Caco-2 (cell line): ENCODE data around the gene PCBP3. TPM values are rescaled to one million over a fixed set of nuclear protein-coding genes. Genes with fewer than 3 reads are reported as not detected.
"Not testable (repeated sequence)": the region's sequence is repeated elsewhere in the genome, so short reads cannot be mapped to it uniquely, and the experiment has no call there.

Source experiments
- BruUV-seq: library from RNA; stranded (reverse); fragments of 400-500 nt; replicated peaks from 2 replicates; lab custom pipeline; 2021; lab: Mats Ljungman, UMichigan
- CTCF ChIA-PET: fragments of 300-600 bp; sonication (Branson Sonifier 250); formaldehyde crosslinking; loops from one replicate; lab custom pipeline; 2022; ENCODE audit warnings: antibody characterized with exemption; lab: Charles Lee
- POLR2A ChIA-PET: fragments of 300-600 bp; sonication (Branson Sonifier 250); formaldehyde crosslinking; loops from one replicate; lab custom pipeline; 2022; ENCODE audit warnings: antibody characterized with exemption; lab: Charles Lee
- DNase-seq, 2 experiments: peaks; one replicate each; pipeline versions ENCODE4 v3.0.0 to v3.0.0-alpha.2; 2020 to 2022
- H3K27me3 ChIP-seq: replicated peaks from 2 replicates; pipeline ENCODE4 v1.6.0; 2011; ENCODE audit warnings: low read length; ENCODE audit not compliant: control insufficient read depth, insufficient read depth
- H3K36me3 ChIP-seq: 2 replicates; pipeline ENCODE4 v1.5.1; 2011; ENCODE audit warnings: low read length; ENCODE audit not compliant: control insufficient read depth, insufficient read depth
- H3K4me1 ChIP-seq: fragments of 250-450 bp; sonication (Bioruptor Pico); 2 replicates; pipeline ENCODE4 v1.5.1; 2020; ENCODE audit warnings: mild to moderate bottlenecking
- H3K4me3 ChIP-seq: 2 replicates; pipeline ENCODE4 v1.5.1; 2011; ENCODE audit warnings: low read depth, mild to moderate bottlenecking, control low read depth, low read length
- H3K9me3 ChIP-seq: fragments of 250-450 bp; sonication (Bioruptor Pico); 2 replicates; pipeline ENCODE4 v1.5.1; 2020; ENCODE audit warnings: mild to moderate bottlenecking, moderate library complexity
- H3K27ac Mint-ChIP-seq: one replicate; pipeline ENCODE4 v1.8.0; 2022; ENCODE audit warnings: mixed read lengths; ENCODE audit not compliant: unreplicated experiment
- H3K27me3 Mint-ChIP-seq: one replicate; pipeline ENCODE4 v1.8.0; 2022; ENCODE audit warnings: mixed read lengths; ENCODE audit not compliant: insufficient read depth, unreplicated experiment
- H3K36me3 Mint-ChIP-seq: one replicate; pipeline ENCODE4 v1.8.0; 2022; ENCODE audit warnings: mild to moderate bottlenecking, mixed read lengths; ENCODE audit not compliant: insufficient read depth, unreplicated experiment
- H3K4me1 Mint-ChIP-seq: one replicate; pipeline ENCODE4 v1.8.0; 2022; ENCODE audit warnings: low read depth, mixed read lengths; ENCODE audit not compliant: unreplicated experiment
- H3K4me3 Mint-ChIP-seq: one replicate; pipeline ENCODE4 v1.8.0; 2022; ENCODE audit warnings: mild to moderate bottlenecking, moderate library complexity, mixed read lengths; ENCODE audit not compliant: unreplicated experiment
- H3K9me3 Mint-ChIP-seq: one replicate; pipeline ENCODE4 v1.8.0; 2022; ENCODE audit warnings: mixed read lengths; ENCODE audit not compliant: unreplicated experiment
- intact Hi-C: fragments of 100-400 bp; cut with micrococcal nuclease; formaldehyde crosslinking; loops from one replicate; pipeline ENCODE4 v1.10.0; 2022; ENCODE audit not compliant: unreplicated experiment
- total RNA-seq: library from RNA; stranded (reverse); gene quantifications from 2 replicates; pipeline ENCODE4 v1.2.3, GENCODE V29; 2022
- TF ChIP-seq, protein P1 (sequence below), 2 experiments: fragments of 200-600 bp in 1 of 2; IDR thresholded peaks; 1 replicate in 1 of 2; 2 replicates in 1 of 2; pipeline versions ENCODE4 v1.5.1 to v1.8.0; 2011 to 2022; ENCODE audit warnings: antibody characterized with exemption in 1 of 2, control low read depth in 1 of 2, inconsistent platforms in 1 of 2, low read depth in 1 of 2, low read length in 1 of 2, mild to moderate bottlenecking in 1 of 2, moderate library complexity in 1 of 2; ENCODE audit not compliant: insufficient read depth in 1 of 2, severe bottlenecking in 1 of 2, unreplicated experiment in 1 of 2

The PCBP3 gene
- total RNA-seq, 1 experiment from 2014 or later: 0.75 TPM

DNA sequence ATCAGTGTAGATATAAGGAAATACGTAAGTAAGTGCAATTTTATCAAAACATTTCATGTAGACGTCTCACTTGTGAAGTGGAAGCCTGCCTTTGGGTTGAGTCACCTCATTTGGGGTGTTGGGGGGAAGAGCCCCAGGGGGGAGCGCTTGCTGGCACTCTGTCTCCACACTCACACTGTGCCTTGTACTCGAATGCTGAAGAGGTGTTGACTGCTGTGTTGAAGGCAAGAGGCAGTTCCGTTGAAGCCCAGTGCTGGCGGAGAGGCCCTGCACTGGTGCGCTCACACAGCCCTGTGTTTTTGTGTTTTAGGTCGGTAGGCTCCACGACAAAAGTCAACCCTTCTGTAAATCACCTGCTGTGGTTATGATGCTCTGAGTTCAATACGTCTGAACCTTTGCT, 206.1 kb downstream of the PCBP3 start:
- BruUV-seq: no TSS peak
- DNase-seq: no peak
- intact Hi-C loops: no loop called here
- ChIA-PET CTCF (no interaction called here), POLR2A (no interaction called here)
- H3K4me3 Mint-ChIP-seq: no peak overlapping the region
- TF ChIP-seq, protein P1, sequence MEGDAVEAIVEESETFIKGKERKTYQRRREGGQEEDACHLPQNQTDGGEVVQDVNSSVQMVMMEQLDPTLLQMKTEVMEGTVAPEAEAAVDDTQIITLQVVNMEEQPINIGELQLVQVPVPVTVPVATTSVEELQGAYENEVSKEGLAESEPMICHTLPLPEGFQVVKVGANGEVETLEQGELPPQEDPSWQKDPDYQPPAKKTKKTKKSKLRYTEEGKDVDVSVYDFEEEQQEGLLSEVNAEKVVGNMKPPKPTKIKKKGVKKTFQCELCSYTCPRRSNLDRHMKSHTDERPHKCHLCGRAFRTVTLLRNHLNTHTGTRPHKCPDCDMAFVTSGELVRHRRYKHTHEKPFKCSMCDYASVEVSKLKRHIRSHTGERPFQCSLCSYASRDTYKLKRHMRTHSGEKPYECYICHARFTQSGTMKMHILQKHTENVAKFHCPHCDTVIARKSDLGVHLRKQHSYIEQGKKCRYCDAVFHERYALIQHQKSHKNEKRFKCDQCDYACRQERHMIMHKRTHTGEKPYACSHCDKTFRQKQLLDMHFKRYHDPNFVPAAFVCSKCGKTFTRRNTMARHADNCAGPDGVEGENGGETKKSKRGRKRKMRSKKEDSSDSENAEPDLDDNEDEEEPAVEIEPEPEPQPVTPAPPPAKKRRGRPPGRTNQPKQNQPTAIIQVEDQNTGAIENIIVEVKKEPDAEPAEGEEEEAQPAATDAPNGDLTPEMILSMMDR (IDR thresholded peaks at IDR 0.05; ENCODE audit: insufficient read depth in 1 of 2, low read depth in 1 of 2, low read length in 1 of 2, severe bottlenecking in 1 of 2, unreplicated experiment in 1 of 2): no peak
- Histone ChIP-seq H3K4me3 (no peak overlapping the region), H3K4me1 (0 out of 2 replicates have a peak, but pooled peaks cover 3% of the 10 kb centered on the region), H3K36me3 (no peaks in the 10 kb centered on the region), H3K9me3 (no peaks in the 10 kb centered on the region), H3K27me3 (peaks cover 2% of the 10 kb centered on the region)
- no peaks in the 10 kb centered on the region for H3K4me1 Mint-ChIP-seq
- H3K27ac Mint-ChIP-seq: no peak overlapping the region
- no peaks in the 10 kb centered on the region for H3K36me3 Mint-ChIP-seq
- no peaks in the 10 kb centered on the region for H3K9me3 Mint-ChIP-seq
- H3K27me3 Mint-ChIP-seq: peaks cover 34% of the 10 kb centered on the region

DNA sequence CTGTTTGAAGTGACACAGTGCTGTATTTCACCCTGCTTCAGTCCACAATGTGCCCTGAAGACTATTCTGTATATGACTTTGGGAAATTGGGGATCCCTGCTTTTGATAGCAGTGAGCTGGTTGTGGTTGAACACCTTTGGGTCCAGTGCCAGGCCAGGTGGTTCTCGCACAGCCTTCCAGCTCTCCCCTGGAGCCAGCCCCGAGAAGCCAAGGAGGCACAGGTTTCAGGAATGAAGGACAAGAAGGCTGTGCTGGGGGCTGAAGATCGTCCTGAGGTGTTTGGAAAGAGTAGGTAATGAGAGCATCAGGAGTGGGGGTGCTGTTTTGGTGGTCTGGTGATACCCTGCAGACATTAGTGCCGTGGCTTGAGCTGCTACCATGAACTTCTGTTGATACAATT, 206.7 kb downstream of the PCBP3 start:
- POLR2A ChIA-PET: no interaction called here
- no TSS peak for BruUV-seq
- Mint-ChIP-seq H3K27ac (no peak overlapping the region), H3K9me3 (no peaks in the 10 kb centered on the region), H3K4me3 (no peak overlapping the region), H3K36me3 (no peaks in the 10 kb centered on the region), H3K27me3 (peaks cover 34% of the 10 kb centered on the region), H3K4me1 (no peaks in the 10 kb centered on the region)
- Histone ChIP-seq H3K36me3 (no peaks in the 10 kb centered on the region), H3K4me1 (0 out of 2 replicates have a peak, but pooled peaks cover 3% of the 10 kb centered on the region), H3K27me3 (peaks cover 2% of the 10 kb centered on the region), H3K9me3 (no peaks in the 10 kb centered on the region), H3K4me3 (no peak overlapping the region)
- intact Hi-C loops: no loop called here
- CTCF ChIA-PET: interaction anchor here (0.6 kb wide), 1 partner anchor 1935 kb away, joined by 13 read pairs; no protein-coding TSS in a partner anchor
- TF ChIP-seq, protein P1 (IDR thresholded peaks at IDR 0.05; ENCODE audit: insufficient read depth in 1 of 2, low read depth in 1 of 2, low read length in 1 of 2, severe bottlenecking in 1 of 2, unreplicated experiment in 1 of 2): no peak
- no peak for DNase-seq

DNA sequence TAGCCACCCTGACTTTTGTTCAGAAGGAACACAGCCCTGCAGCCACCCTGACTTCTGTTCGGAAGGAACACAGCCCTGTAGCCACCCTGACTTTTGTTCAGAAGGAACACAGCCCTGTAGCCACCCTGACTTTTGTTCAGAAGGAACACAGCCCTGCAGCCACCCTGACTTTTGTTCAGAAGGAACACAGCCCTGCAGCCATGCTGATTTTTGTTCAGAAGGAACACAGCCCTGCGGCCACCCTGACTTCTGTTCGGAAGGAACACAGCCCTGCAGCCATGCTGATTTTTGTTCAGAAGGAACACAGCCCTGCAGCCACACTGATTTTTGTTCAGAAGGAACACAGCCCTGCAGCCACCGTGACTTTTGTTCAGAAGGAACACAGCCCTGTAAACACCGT, 208.9 kb downstream of the PCBP3 start:
- H3K27ac Mint-ChIP-seq, H3K36me3 Mint-ChIP-seq, H3K4me1 ChIP-seq, BruUV-seq, POLR2A ChIA-PET, H3K36me3 ChIP-seq, intact Hi-C loops, H3K9me3 ChIP-seq, H3K4me3 Mint-ChIP-seq, H3K4me1 Mint-ChIP-seq, H3K4me3 ChIP-seq, CTCF ChIA-PET, H3K9me3 Mint-ChIP-seq, DNase-seq, H3K27me3 ChIP-seq: not testable (repeated sequence)
- peaks cover 34% of the 10 kb centered on the region for H3K27me3 Mint-ChIP-seq
